GM23338 (cell line): ENCODE data around the gene TSC22D2. TPM values are rescaled to one million over a fixed set of nuclear protein-coding genes. Genes with fewer than 3 reads are reported as not detected.
A peak's percentile ranks its signal among the peaks of the same experiment; 100 is the strongest.

Source experiments
- ATAC-seq: fragments of 200-7000 bp; cut with Tn5 transposase; 3 replicates; pipeline ENCODE4 v1.9.1; 2020
- DNase-seq: peaks from one replicate; pipeline ENCODE4 v3.0.0-alpha.2; 2015; ENCODE audit warnings: low spot score
- H2AFZ ChIP-seq: fragments of 200-600 bp; sonication (generic); 2 replicates; pipeline ENCODE4 v1.8.0; 2016; ENCODE audit warnings: antibody characterized with exemption, mild to moderate bottlenecking, moderate library complexity
- H3F3A ChIP-seq: fragments of 200-600 bp; sonication (generic); replicated peaks from 2 replicates; pipeline ENCODE4 v1.8.0; 2017; ENCODE audit warnings: antibody characterized with exemption, mixed run types, low read depth
- H3K27ac ChIP-seq: fragments of 200-600 bp; sonication (generic); 2 replicates; pipeline ENCODE4 v1.6.1; 2016; ENCODE audit warnings: low read depth
- H3K27me3 ChIP-seq: fragments of 200-600 bp; sonication (generic); 2 replicates; pipeline ENCODE4 v1.8.0; 2016; ENCODE audit warnings: mild to moderate bottlenecking, mixed run types, moderate library complexity; ENCODE audit not compliant: insufficient read depth
- H3K36me3 ChIP-seq: fragments of 200-600 bp; sonication (generic); 2 replicates; pipeline ENCODE4 v1.8.0; 2016; ENCODE audit warnings: mild to moderate bottlenecking; ENCODE audit not compliant: insufficient read depth
- H3K4me1 ChIP-seq: fragments of 200-600 bp; sonication (generic); 2 replicates; pipeline ENCODE4 v1.8.0; 2016; ENCODE audit warnings: mild to moderate bottlenecking, moderate library complexity; ENCODE audit not compliant: insufficient read depth
- H3K4me2 ChIP-seq: fragments of 200-600 bp; sonication (generic); 2 replicates; pipeline ENCODE4 v1.7.1; 2017; ENCODE audit warnings: mixed run types
- H3K4me3 ChIP-seq: fragments of 200-600 bp; sonication (generic); 2 replicates; pipeline ENCODE4 v1.6.1; 2016; ENCODE audit warnings: mixed run types
- H3K79me2 ChIP-seq: fragments of 200-600 bp; sonication (generic); replicated peaks from 2 replicates; pipeline ENCODE4 v1.8.0; 2017; ENCODE audit warnings: mild to moderate bottlenecking; ENCODE audit not compliant: insufficient read depth
- H3K9me2 ChIP-seq: fragments of 200-600 bp; sonication (generic); 2 replicates; pipeline ENCODE4 v1.8.0; 2017; ENCODE audit not compliant: insufficient read depth
- H4K20me1 ChIP-seq: fragments of 200-600 bp; sonication (generic); replicated peaks from 2 replicates; pipeline ENCODE4 v1.8.0; 2017; ENCODE audit warnings: mild to moderate bottlenecking; ENCODE audit not compliant: insufficient read depth
- H3K27ac Mint-ChIP-seq: 2 replicates; pipeline ENCODE4 v1.8.0; 2020; ENCODE audit warnings: inconsistent platforms, mild to moderate bottlenecking, moderate library complexity, mixed read lengths
- H3K27me3 Mint-ChIP-seq: 3 replicates; pipeline ENCODE4 v1.8.0; 2022; ENCODE audit warnings: low read depth, mild to moderate bottlenecking, moderate library complexity, mixed read lengths, inconsistent platforms; ENCODE audit not compliant: insufficient read depth, poor library complexity
- H3K36me3 Mint-ChIP-seq: 3 replicates; pipeline ENCODE4 v1.8.0; 2021; ENCODE audit warnings: low read depth, mild to moderate bottlenecking, inconsistent platforms, moderate library complexity, mixed read lengths
- H3K4me1 Mint-ChIP-seq: 3 replicates; pipeline ENCODE4 v1.8.0; 2020; ENCODE audit warnings: mild to moderate bottlenecking, inconsistent platforms, mixed read lengths
- H3K4me3 Mint-ChIP-seq: 3 replicates; pipeline ENCODE4 v1.8.0; 2021; ENCODE audit warnings: moderate library complexity, mild to moderate bottlenecking, inconsistent platforms, mixed read lengths
- H3K9me3 Mint-ChIP-seq: 3 replicates; pipeline ENCODE4 v1.8.0; 2020; ENCODE audit warnings: moderate library complexity, mild to moderate bottlenecking, inconsistent platforms, mixed read lengths
- CREB1 ChIP-seq: fragments of 250-450 bp; sonication (Bioruptor Pico); IDR thresholded peaks from 2 replicates; pipeline ENCODE4 v1.5.0; 2020; ENCODE audit warnings: low read depth, mild to moderate bottlenecking, moderate library complexity
- CTCF ChIP-seq, 2 experiments: fragments of 200-600 bp in 1 of 2; sonication (generic) in 1 of 2; conservative IDR thresholded peaks; 2 replicates each; pipeline versions ENCODE4 v1.5.1 to v1.6.1; 2016 to 2017; ENCODE audit warnings: antibody characterized with exemption in 2 of 2, low read depth in 2 of 2, mild to moderate bottlenecking in 2 of 2, moderate library complexity in 1 of 2
- ETS1 ChIP-seq: IDR thresholded peaks from 2 replicates; pipeline ENCODE4 v1.6.1; 2016; ENCODE audit warnings: antibody characterized with exemption
- ZNF331 ChIP-seq: fragments of 250-450 bp; sonication (Bioruptor Pico); IDR thresholded peaks from 2 replicates; pipeline ENCODE4 v1.5.0; 2020; ENCODE audit warnings: low read depth, mild to moderate bottlenecking, moderate library complexity
- ZNF462 ChIP-seq: fragments of 250-450 bp; sonication (Bioruptor Pico); IDR thresholded peaks from 2 replicates; pipeline ENCODE4 v1.5.0; 2020; ENCODE audit warnings: mild to moderate bottlenecking, moderate library complexity
- polyA plus RNA-seq: library from polyadenylated mRNA; unstranded; fragments of >200 nt; fragmentation: Nextera tagmentation; extraction: Ambion mirVana; gene quantifications from 2 replicates; pipeline ENCODE4 v1.2.1, GENCODE V29; 2016
- total RNA-seq: library from RNA; depleted of rRNA; stranded (reverse); fragments of >200 nt; shearing (Covaris generic); gene quantifications from 2 replicates; pipeline ENCODE4 v1.2.3, GENCODE V29; 2014

Gene TSC22D2
- total and polyA plus RNA-seq, 2 experiments from 2014 or later, result 18.6 to 34.2 TPM

- no peak for TF ChIP-seq ZNF462 (CRISPR knock-in tag)
These were observed 6.8 kb upstream of the TSC22D2 start (continued) for GRCh38 chr3:150401285-150401684.

GRCh38 chr3:150402217-150402616, 5.9 kb upstream of the TSC22D2 start:
- Mint-ChIP-seq H3K4me1 (peaks cover 28% of the 10 kb centered on the region; the same call in 2 of the 3 replicates), H3K4me3 (no peak overlapping the region)
- H2AFZ ChIP-seq, result no peak overlapping the region

More at GRCh38 chr3:150402217-150402616, 5.9 kb upstream of the TSC22D2 start:
- no peaks in the 10 kb centered on the region for H3K27me3 ChIP-seq
- no peaks in the 10 kb centered on the region for H4K20me1 ChIP-seq
- no peaks in the 10 kb centered on the region for H3K79me2 ChIP-seq
- no peak overlapping the region for H3K27ac Mint-ChIP-seq
- H3K36me3 ChIP-seq, result no peaks in the 10 kb centered on the region
- H3K9me2 ChIP-seq, result no peaks in the 10 kb centered on the region
- H3F3A ChIP-seq, result no peaks in the 10 kb centered on the region
- no peaks in the 10 kb centered on the region for H3K27me3 Mint-ChIP-seq
- peaks cover 10% of the 10 kb centered on the region for H3K4me1 ChIP-seq
- no peak overlapping the region for H3K4me3 ChIP-seq
- H3K36me3 Mint-ChIP-seq, result no peaks in the 10 kb centered on the region
- no peak overlapping the region for H3K27ac ChIP-seq
- H3K4me2 ChIP-seq, result no peak overlapping the region
- H3K9me3 Mint-ChIP-seq, result no peaks in the 10 kb centered on the region
- ATAC-seq (peak; percentile 50), DNase-seq (no peak)
- no peak for TF ChIP-seq ZNF331
- no peak for TF ChIP-seq CTCF (conservative IDR thresholded peaks at IDR 0.05; ENCODE audit: low read depth in 2 of 2)
- TF ChIP-seq ZNF462 (CRISPR knock-in tag), result no peak
- no peak for TF ChIP-seq ETS1
- TF ChIP-seq CREB1 (CRISPR knock-in tag), result no peak
